GM23338 (cell line): ENCODE data around the gene SHB. TPM values are rescaled to one million over a fixed set of nuclear protein-coding genes. Genes with fewer than 3 reads are reported as not detected.
"Not testable (repeated sequence)": the region's sequence is repeated elsewhere in the genome, so short reads cannot be mapped to it uniquely, and the experiment has no call there.

ENCODE experiments used
- ATAC-seq: fragments of 200-7000 bp; cut with Tn5 transposase; 3 replicates; pipeline ENCODE4 v1.9.1; 2020
- DNase-seq: peaks from one replicate; pipeline ENCODE4 v3.0.0-alpha.2; 2015; ENCODE audit warnings: low spot score
- H2AFZ ChIP-seq: fragments of 200-600 bp; sonication (generic); 2 replicates; pipeline ENCODE4 v1.8.0; 2016; ENCODE audit warnings: antibody characterized with exemption, mild to moderate bottlenecking, moderate library complexity
- H3F3A ChIP-seq: fragments of 200-600 bp; sonication (generic); replicated peaks from 2 replicates; pipeline ENCODE4 v1.8.0; 2017; ENCODE audit warnings: antibody characterized with exemption, mixed run types, low read depth
- H3K27ac ChIP-seq: fragments of 200-600 bp; sonication (generic); 2 replicates; pipeline ENCODE4 v1.6.1; 2016; ENCODE audit warnings: low read depth
- H3K27me3 ChIP-seq: fragments of 200-600 bp; sonication (generic); 2 replicates; pipeline ENCODE4 v1.8.0; 2016; ENCODE audit warnings: mild to moderate bottlenecking, mixed run types, moderate library complexity; ENCODE audit not compliant: insufficient read depth
- H3K36me3 ChIP-seq: fragments of 200-600 bp; sonication (generic); 2 replicates; pipeline ENCODE4 v1.8.0; 2016; ENCODE audit warnings: mild to moderate bottlenecking; ENCODE audit not compliant: insufficient read depth
- H3K4me1 ChIP-seq: fragments of 200-600 bp; sonication (generic); 2 replicates; pipeline ENCODE4 v1.8.0; 2016; ENCODE audit warnings: mild to moderate bottlenecking, moderate library complexity; ENCODE audit not compliant: insufficient read depth
- H3K4me2 ChIP-seq: fragments of 200-600 bp; sonication (generic); 2 replicates; pipeline ENCODE4 v1.7.1; 2017; ENCODE audit warnings: mixed run types
- H3K4me3 ChIP-seq: fragments of 200-600 bp; sonication (generic); 2 replicates; pipeline ENCODE4 v1.6.1; 2016; ENCODE audit warnings: mixed run types
- H3K79me2 ChIP-seq: fragments of 200-600 bp; sonication (generic); replicated peaks from 2 replicates; pipeline ENCODE4 v1.8.0; 2017; ENCODE audit warnings: mild to moderate bottlenecking; ENCODE audit not compliant: insufficient read depth
- H3K9me2 ChIP-seq: fragments of 200-600 bp; sonication (generic); 2 replicates; pipeline ENCODE4 v1.8.0; 2017; ENCODE audit not compliant: insufficient read depth
- H4K20me1 ChIP-seq: fragments of 200-600 bp; sonication (generic); replicated peaks from 2 replicates; pipeline ENCODE4 v1.8.0; 2017; ENCODE audit warnings: mild to moderate bottlenecking; ENCODE audit not compliant: insufficient read depth
- H3K27ac Mint-ChIP-seq: 2 replicates; pipeline ENCODE4 v1.8.0; 2020; ENCODE audit warnings: inconsistent platforms, mild to moderate bottlenecking, moderate library complexity, mixed read lengths
- H3K27me3 Mint-ChIP-seq: 3 replicates; pipeline ENCODE4 v1.8.0; 2022; ENCODE audit warnings: low read depth, mild to moderate bottlenecking, moderate library complexity, mixed read lengths, inconsistent platforms; ENCODE audit not compliant: insufficient read depth, poor library complexity
- H3K36me3 Mint-ChIP-seq: 3 replicates; pipeline ENCODE4 v1.8.0; 2021; ENCODE audit warnings: low read depth, mild to moderate bottlenecking, inconsistent platforms, moderate library complexity, mixed read lengths
- H3K4me1 Mint-ChIP-seq: 3 replicates; pipeline ENCODE4 v1.8.0; 2020; ENCODE audit warnings: mild to moderate bottlenecking, inconsistent platforms, mixed read lengths
- H3K4me3 Mint-ChIP-seq: 3 replicates; pipeline ENCODE4 v1.8.0; 2021; ENCODE audit warnings: moderate library complexity, mild to moderate bottlenecking, inconsistent platforms, mixed read lengths
- H3K9me3 Mint-ChIP-seq: 3 replicates; pipeline ENCODE4 v1.8.0; 2020; ENCODE audit warnings: moderate library complexity, mild to moderate bottlenecking, inconsistent platforms, mixed read lengths
- CREB1 ChIP-seq: fragments of 250-450 bp; sonication (Bioruptor Pico); IDR thresholded peaks from 2 replicates; pipeline ENCODE4 v1.5.0; 2020; ENCODE audit warnings: low read depth, mild to moderate bottlenecking, moderate library complexity
- EZH2phosphoT487 ChIP-seq: fragments of 200-600 bp; sonication (generic); IDR thresholded peaks from one replicate; pipeline ENCODE4 v1.8.1; 2018; ENCODE audit warnings: antibody characterized with exemption; ENCODE audit not compliant: unreplicated experiment
- JUNB ChIP-seq: IDR thresholded peaks from one replicate; pipeline ENCODE4 v1.6.1; 2016; ENCODE audit warnings: antibody characterized with exemption; ENCODE audit not compliant: unreplicated experiment
- NANOG ChIP-seq: IDR thresholded peaks from 2 replicates; pipeline ENCODE4 v1.6.1; 2016; ENCODE audit warnings: antibody characterized with exemption, borderline replicate concordance
- POLR2AphosphoS5 ChIP-seq: IDR thresholded peaks from 2 replicates; pipeline ENCODE4 v1.6.1; 2016; ENCODE audit warnings: antibody characterized with exemption, low read depth
- ZNF331 ChIP-seq: fragments of 250-450 bp; sonication (Bioruptor Pico); IDR thresholded peaks from 2 replicates; pipeline ENCODE4 v1.5.0; 2020; ENCODE audit warnings: low read depth, mild to moderate bottlenecking, moderate library complexity
- polyA plus RNA-seq: library from polyadenylated mRNA; unstranded; fragments of >200 nt; fragmentation: Nextera tagmentation; extraction: Ambion mirVana; gene quantifications from 2 replicates; pipeline ENCODE4 v1.2.1, GENCODE V29; 2016
- total RNA-seq: library from RNA; depleted of rRNA; stranded (reverse); fragments of >200 nt; shearing (Covaris generic); gene quantifications from 2 replicates; pipeline ENCODE4 v1.2.3, GENCODE V29; 2014
- TF ChIP-seq, protein P1 (sequence below): fragments of 250-450 bp; sonication (Bioruptor Pico); IDR thresholded peaks from 2 replicates; pipeline ENCODE4 v1.5.0; 2020; ENCODE audit warnings: mild to moderate bottlenecking, moderate library complexity
- TF ChIP-seq, protein P2 (sequence below): IDR thresholded peaks from one replicate; pipeline ENCODE4 v1.6.1; 2018; ENCODE audit warnings: antibody characterized with exemption; ENCODE audit not compliant: unreplicated experiment
- TF ChIP-seq, protein P3 (sequence below): IDR thresholded peaks from 2 replicates; pipeline ENCODE4 v1.6.1; 2016; ENCODE audit warnings: antibody characterized with exemption
- TF ChIP-seq, protein P4 (sequence below), 2 experiments: fragments of 200-600 bp in 1 of 2; sonication (generic) in 1 of 2; conservative IDR thresholded peaks; 2 replicates each; pipeline versions ENCODE4 v1.5.1 to v1.6.1; 2016 to 2017; ENCODE audit warnings: antibody characterized with exemption in 2 of 2, low read depth in 2 of 2, mild to moderate bottlenecking in 2 of 2, moderate library complexity in 1 of 2

The SHB gene
- total and polyA plus RNA-seq, 2 experiments from 2014 or later, result 1.5 to 14.0 TPM

DNA sequence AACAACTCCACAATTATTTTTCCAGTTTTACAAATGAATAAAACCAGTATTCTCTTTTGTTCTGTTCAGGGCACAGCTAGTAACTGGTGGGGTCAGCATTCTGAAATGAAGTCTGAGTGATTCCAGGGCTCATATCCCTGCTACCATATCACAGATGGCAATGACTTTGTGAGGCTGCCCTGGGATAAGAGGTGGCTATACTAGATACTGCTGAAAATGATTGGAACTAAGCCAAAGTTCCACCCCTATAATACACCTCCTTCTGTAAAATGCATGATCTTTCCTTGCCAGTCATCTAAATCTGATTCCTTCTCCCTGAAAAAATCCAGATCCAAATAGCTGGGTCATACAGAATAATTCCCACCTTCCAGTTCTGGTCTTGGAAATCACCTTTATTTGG is 179.5 kb downstream of the SHB start:
- H3K36me3 ChIP-seq, result peaks cover 4% of the 10 kb centered on the region; the same call in 1 of the 2 replicates
- no peak overlapping the region for H3K27ac ChIP-seq
- H3K4me2 ChIP-seq, result no peak overlapping the region
- H3K79me2 ChIP-seq, result no peaks in the 10 kb centered on the region
- no peak overlapping the region for H3K4me3 ChIP-seq
- Mint-ChIP-seq H3K36me3 (peaks cover 41% of the 10 kb centered on the region), H3K27ac (no peak overlapping the region), H3K4me1 (no peaks in the 10 kb centered on the region), H3K9me3 (no peaks in the 10 kb centered on the region), H3K4me3 (no peak overlapping the region), H3K27me3 (no peaks in the 10 kb centered on the region)
- DNase-seq (no peak), ATAC-seq (no peak)
- no peaks in the 10 kb centered on the region for H3K9me2 ChIP-seq
- H2AFZ ChIP-seq, result no peak overlapping the region
- H3F3A ChIP-seq, result no peaks in the 10 kb centered on the region
- no peaks in the 10 kb centered on the region for H4K20me1 ChIP-seq
- H3K4me1 ChIP-seq, result no peaks in the 10 kb centered on the region
- H3K27me3 ChIP-seq, result no peaks in the 10 kb centered on the region
- no peak for TF ChIP-seq NANOG
- TF ChIP-seq, protein P1, sequence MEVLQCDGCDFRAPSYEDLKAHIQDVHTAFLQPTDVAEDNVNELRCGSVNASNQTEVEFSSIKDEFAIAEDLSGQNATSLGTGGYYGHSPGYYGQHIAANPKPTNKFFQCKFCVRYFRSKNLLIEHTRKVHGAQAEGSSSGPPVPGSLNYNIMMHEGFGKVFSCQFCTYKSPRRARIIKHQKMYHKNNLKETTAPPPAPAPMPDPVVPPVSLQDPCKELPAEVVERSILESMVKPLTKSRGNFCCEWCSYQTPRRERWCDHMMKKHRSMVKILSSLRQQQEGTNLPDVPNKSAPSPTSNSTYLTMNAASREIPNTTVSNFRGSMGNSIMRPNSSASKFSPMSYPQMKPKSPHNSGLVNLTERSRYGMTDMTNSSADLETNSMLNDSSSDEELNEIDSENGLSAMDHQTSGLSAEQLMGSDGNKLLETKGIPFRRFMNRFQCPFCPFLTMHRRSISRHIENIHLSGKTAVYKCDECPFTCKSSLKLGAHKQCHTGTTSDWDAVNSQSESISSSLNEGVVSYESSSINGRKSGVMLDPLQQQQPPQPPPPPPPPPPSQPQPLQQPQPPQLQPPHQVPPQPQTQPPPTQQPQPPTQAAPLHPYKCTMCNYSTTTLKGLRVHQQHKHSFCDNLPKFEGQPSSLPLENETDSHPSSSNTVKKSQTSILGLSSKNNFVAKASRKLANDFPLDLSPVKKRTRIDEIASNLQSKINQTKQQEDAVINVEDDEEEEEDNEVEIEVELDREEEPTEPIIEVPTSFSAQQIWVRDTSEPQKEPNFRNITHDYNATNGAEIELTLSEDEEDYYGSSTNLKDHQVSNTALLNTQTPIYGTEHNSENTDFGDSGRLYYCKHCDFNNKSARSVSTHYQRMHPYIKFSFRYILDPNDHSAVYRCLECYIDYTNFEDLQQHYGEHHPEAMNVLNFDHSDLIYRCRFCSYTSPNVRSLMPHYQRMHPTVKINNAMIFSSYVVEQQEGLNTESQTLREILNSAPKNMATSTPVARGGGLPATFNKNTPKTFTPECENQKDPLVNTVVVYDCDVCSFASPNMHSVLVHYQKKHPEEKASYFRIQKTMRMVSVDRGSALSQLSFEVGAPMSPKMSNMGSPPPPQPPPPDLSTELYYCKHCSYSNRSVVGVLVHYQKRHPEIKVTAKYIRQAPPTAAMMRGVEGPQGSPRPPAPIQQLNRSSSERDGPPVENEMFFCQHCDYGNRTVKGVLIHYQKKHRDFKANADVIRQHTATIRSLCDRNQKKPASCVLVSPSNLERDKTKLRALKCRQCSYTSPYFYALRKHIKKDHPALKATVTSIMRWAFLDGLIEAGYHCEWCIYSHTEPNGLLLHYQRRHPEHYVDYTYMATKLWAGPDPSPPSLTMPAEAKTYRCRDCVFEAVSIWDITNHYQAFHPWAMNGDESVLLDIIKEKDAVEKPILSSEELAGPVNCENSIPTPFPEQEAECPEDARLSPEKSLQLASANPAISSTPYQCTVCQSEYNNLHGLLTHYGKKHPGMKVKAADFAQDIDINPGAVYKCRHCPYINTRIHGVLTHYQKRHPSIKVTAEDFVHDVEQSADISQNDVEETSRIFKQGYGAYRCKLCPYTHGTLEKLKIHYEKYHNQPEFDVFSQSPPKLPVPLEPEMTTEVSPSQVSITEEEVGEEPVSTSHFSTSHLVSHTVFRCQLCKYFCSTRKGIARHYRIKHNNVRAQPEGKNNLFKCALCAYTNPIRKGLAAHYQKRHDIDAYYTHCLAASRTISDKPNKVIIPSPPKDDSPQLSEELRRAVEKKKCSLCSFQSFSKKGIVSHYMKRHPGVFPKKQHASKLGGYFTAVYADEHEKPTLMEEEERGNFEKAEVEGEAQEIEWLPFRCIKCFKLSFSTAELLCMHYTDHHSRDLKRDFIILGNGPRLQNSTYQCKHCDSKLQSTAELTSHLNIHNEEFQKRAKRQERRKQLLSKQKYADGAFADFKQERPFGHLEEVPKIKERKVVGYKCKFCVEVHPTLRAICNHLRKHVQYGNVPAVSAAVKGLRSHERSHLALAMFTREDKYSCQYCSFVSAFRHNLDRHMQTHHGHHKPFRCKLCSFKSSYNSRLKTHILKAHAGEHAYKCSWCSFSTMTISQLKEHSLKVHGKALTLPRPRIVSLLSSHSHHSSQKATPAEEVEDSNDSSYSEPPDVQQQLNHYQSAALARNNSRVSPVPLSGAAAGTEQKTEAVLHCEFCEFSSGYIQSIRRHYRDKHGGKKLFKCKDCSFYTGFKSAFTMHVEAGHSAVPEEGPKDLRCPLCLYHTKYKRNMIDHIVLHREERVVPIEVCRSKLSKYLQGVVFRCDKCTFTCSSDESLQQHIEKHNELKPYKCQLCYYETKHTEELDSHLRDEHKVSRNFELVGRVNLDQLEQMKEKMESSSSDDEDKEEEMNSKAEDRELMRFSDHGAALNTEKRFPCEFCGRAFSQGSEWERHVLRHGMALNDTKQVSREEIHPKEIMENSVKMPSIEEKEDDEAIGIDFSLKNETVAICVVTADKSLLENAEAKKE (CRISPR knock-in tag), result no peak
- no peak for TF ChIP-seq POLR2AphosphoS5
- TF ChIP-seq JUNB, result no peak
- TF ChIP-seq ZNF331 (CRISPR knock-in tag), result no peak
- no peak for TF ChIP-seq CREB1
- no peak for TF ChIP-seq EZH2phosphoT487
- TF ChIP-seq, protein P2, sequence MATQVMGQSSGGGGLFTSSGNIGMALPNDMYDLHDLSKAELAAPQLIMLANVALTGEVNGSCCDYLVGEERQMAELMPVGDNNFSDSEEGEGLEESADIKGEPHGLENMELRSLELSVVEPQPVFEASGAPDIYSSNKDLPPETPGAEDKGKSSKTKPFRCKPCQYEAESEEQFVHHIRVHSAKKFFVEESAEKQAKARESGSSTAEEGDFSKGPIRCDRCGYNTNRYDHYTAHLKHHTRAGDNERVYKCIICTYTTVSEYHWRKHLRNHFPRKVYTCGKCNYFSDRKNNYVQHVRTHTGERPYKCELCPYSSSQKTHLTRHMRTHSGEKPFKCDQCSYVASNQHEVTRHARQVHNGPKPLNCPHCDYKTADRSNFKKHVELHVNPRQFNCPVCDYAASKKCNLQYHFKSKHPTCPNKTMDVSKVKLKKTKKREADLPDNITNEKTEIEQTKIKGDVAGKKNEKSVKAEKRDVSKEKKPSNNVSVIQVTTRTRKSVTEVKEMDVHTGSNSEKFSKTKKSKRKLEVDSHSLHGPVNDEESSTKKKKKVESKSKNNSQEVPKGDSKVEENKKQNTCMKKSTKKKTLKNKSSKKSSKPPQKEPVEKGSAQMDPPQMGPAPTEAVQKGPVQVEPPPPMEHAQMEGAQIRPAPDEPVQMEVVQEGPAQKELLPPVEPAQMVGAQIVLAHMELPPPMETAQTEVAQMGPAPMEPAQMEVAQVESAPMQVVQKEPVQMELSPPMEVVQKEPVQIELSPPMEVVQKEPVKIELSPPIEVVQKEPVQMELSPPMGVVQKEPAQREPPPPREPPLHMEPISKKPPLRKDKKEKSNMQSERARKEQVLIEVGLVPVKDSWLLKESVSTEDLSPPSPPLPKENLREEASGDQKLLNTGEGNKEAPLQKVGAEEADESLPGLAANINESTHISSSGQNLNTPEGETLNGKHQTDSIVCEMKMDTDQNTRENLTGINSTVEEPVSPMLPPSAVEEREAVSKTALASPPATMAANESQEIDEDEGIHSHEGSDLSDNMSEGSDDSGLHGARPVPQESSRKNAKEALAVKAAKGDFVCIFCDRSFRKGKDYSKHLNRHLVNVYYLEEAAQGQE, result no peak
- TF ChIP-seq, protein P3, sequence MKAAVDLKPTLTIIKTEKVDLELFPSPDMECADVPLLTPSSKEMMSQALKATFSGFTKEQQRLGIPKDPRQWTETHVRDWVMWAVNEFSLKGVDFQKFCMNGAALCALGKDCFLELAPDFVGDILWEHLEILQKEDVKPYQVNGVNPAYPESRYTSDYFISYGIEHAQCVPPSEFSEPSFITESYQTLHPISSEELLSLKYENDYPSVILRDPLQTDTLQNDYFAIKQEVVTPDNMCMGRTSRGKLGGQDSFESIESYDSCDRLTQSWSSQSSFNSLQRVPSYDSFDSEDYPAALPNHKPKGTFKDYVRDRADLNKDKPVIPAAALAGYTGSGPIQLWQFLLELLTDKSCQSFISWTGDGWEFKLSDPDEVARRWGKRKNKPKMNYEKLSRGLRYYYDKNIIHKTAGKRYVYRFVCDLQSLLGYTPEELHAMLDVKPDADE, result no peak
- TF ChIP-seq, protein P4, sequence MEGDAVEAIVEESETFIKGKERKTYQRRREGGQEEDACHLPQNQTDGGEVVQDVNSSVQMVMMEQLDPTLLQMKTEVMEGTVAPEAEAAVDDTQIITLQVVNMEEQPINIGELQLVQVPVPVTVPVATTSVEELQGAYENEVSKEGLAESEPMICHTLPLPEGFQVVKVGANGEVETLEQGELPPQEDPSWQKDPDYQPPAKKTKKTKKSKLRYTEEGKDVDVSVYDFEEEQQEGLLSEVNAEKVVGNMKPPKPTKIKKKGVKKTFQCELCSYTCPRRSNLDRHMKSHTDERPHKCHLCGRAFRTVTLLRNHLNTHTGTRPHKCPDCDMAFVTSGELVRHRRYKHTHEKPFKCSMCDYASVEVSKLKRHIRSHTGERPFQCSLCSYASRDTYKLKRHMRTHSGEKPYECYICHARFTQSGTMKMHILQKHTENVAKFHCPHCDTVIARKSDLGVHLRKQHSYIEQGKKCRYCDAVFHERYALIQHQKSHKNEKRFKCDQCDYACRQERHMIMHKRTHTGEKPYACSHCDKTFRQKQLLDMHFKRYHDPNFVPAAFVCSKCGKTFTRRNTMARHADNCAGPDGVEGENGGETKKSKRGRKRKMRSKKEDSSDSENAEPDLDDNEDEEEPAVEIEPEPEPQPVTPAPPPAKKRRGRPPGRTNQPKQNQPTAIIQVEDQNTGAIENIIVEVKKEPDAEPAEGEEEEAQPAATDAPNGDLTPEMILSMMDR (conservative IDR thresholded peaks at IDR 0.05; ENCODE audit: low read depth in 2 of 2), result no peak

DNA sequence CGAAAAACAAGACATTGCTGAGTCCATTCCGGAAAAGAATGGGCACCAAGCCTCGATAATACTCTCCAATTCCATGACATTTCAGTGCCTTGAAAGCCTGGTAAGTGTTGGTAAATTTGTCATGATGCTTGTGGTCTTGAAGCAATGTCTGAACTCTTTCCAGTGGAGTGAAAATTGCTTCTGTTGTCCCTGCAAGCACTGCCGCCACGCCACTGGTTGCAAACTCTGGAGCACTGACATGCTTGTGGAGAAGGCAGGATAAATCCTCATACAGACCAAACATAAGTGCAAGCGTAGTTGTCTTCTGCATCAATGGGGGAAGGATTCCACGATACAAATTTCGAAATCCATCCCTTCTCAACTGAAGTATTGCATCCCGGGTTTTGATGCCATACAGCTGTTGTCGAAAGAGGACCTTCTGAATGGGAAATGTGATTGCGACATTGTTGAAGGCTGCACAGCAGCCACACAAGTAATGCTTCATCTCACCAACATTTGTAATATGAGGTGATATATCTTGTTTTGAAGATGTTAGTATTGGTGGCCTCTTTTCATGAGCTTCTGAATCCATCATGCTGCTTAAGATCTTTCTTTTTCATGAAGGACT is 180.9 kb downstream of the SHB start:
- H3K79me2 ChIP-seq, result not testable (repeated sequence)

More for the DNA sequence above, 180.9 kb downstream of the SHB start:
- H3K9me2 ChIP-seq, H3K27me3 Mint-ChIP-seq, H2AFZ ChIP-seq, H3K36me3 ChIP-seq, DNase-seq, H3K4me1 ChIP-seq, H3K4me3 Mint-ChIP-seq, H3K27ac ChIP-seq, H3K4me1 Mint-ChIP-seq, H3K4me2 ChIP-seq, H4K20me1 ChIP-seq, ATAC-seq, H3F3A ChIP-seq, H3K9me3 Mint-ChIP-seq, H3K27me3 ChIP-seq, H3K27ac Mint-ChIP-seq, H3K4me3 ChIP-seq: not testable (repeated sequence)
- peaks cover 29% of the 10 kb centered on the region for H3K36me3 Mint-ChIP-seq
